SK-N-SH treated with all-trans-retinoic acid at 6 μM for 48 hours (cell line): ENCODE data around the gene BCKDHB.

ENCODE experiments used
- ATAC-seq: fragments of 200-7000 bp; cut with Tn5 transposase; 3 replicates; pipeline ENCODE4 v1.9.1; 2020; ENCODE audit warnings: mild to moderate bottlenecking, moderate library complexity
- ARNTL ChIP-seq: fragments of 450-650 bp; formaldehyde crosslinking; IDR thresholded peaks from 2 replicates; pipeline ENCODE4 v1.5.0; 2020; ENCODE audit warnings: low read depth, mild to moderate bottlenecking, moderate library complexity, borderline replicate concordance
- BACH2 ChIP-seq: fragments of 250-450 bp; sonication (Bioruptor Pico); IDR thresholded peaks from 2 replicates; pipeline ENCODE4 v1.9.0; 2021; ENCODE audit warnings: mild to moderate bottlenecking, borderline replicate concordance
- CSDC2 ChIP-seq: fragments of 250-450 bp; sonication (Bioruptor Pico); IDR thresholded peaks from 2 replicates; pipeline ENCODE4 v1.5.0; 2020; ENCODE audit warnings: mild to moderate bottlenecking, moderate library complexity
- ESRRG ChIP-seq: fragments of 250-450 bp; sonication (Bioruptor Pico); IDR thresholded peaks from 2 replicates; pipeline ENCODE4 v1.6.1; 2021; ENCODE audit warnings: mild to moderate bottlenecking
- GLIS3 ChIP-seq: fragments of 250-450 bp; sonication (Bioruptor Pico); IDR thresholded peaks from 2 replicates; pipeline ENCODE4 v1.5.0; 2020; ENCODE audit warnings: mild to moderate bottlenecking, moderate library complexity
- ISL1 ChIP-seq: fragments of 250-450 bp; sonication (Bioruptor Pico); IDR thresholded peaks from 2 replicates; pipeline ENCODE4 v2.1.2; 2022; ENCODE audit warnings: mild to moderate bottlenecking, moderate library complexity
- OSR1 ChIP-seq: fragments of 250-450 bp; sonication (Bioruptor Pico); IDR thresholded peaks from 2 replicates; pipeline ENCODE4 v1.8.0; 2022; ENCODE audit warnings: moderate library complexity, mild to moderate bottlenecking, inconsistent platforms
- PATZ1 ChIP-seq: fragments of 250-450 bp; sonication (Bioruptor Pico); IDR thresholded peaks from 2 replicates; pipeline ENCODE4 v1.8.0; 2020; ENCODE audit warnings: mild to moderate bottlenecking, moderate library complexity, borderline replicate concordance
- PPARA ChIP-seq: fragments of 250-450 bp; sonication (Bioruptor Pico); IDR thresholded peaks from 2 replicates; pipeline ENCODE4 v1.5.0; 2020; ENCODE audit warnings: mild to moderate bottlenecking, borderline replicate concordance
- RARB ChIP-seq: fragments of 250-450 bp; sonication (Bioruptor Pico); IDR thresholded peaks from 2 replicates; pipeline ENCODE4 v1.8.0; 2021; ENCODE audit warnings: mild to moderate bottlenecking, moderate library complexity
- SNAI2 ChIP-seq: fragments of 250-450 bp; sonication (Bioruptor Pico); IDR thresholded peaks from 2 replicates; pipeline ENCODE4 v1.5.0; 2020; ENCODE audit warnings: mild to moderate bottlenecking, moderate library complexity
- TCF4 ChIP-seq: fragments of 250-450 bp; sonication (Bioruptor Pico); IDR thresholded peaks from 2 replicates; pipeline ENCODE4 v1.8.0; 2021; ENCODE audit warnings: mild to moderate bottlenecking, moderate library complexity, borderline replicate concordance
- TOX ChIP-seq: fragments of 250-450 bp; sonication (Bioruptor Pico); IDR thresholded peaks from 2 replicates; pipeline ENCODE4 v1.8.0; 2021; ENCODE audit warnings: mild to moderate bottlenecking, moderate library complexity, borderline replicate concordance
- TSHZ2 ChIP-seq: fragments of 250-450 bp; sonication (Bioruptor Pico); IDR thresholded peaks from 2 replicates; pipeline ENCODE4 v1.5.0; 2020; ENCODE audit warnings: mild to moderate bottlenecking, moderate library complexity
- ZC3H10 ChIP-seq: fragments of 250-450 bp; sonication (Bioruptor Pico); IDR thresholded peaks from 2 replicates; pipeline ENCODE4 v1.5.1; 2021; ENCODE audit warnings: mild to moderate bottlenecking, moderate library complexity
- ZFP3 ChIP-seq: fragments of 250-450 bp; sonication (Bioruptor Pico); IDR thresholded peaks from 2 replicates; pipeline ENCODE4 v1.5.0; 2020; ENCODE audit warnings: mild to moderate bottlenecking, moderate library complexity
- ZFP30 ChIP-seq: fragments of 450-650 bp; formaldehyde crosslinking; IDR thresholded peaks from 2 replicates; pipeline ENCODE4 v1.5.0; 2022; ENCODE audit warnings: mild to moderate bottlenecking, moderate library complexity
- ZNF565 ChIP-seq: fragments of 450-650 bp; formaldehyde crosslinking; conservative IDR thresholded peaks from 2 replicates; pipeline ENCODE4 v1.5.0; 2020; ENCODE audit warnings: low read depth, mild to moderate bottlenecking, moderate library complexity
- ZNF70 ChIP-seq: fragments of 450-650 bp; formaldehyde crosslinking; IDR thresholded peaks from 2 replicates; pipeline ENCODE4 v1.5.0; 2020; ENCODE audit warnings: mild to moderate bottlenecking, moderate library complexity
- ZNF8 ChIP-seq: fragments of 450-650 bp; formaldehyde crosslinking; IDR thresholded peaks from 2 replicates; pipeline ENCODE4 v1.5.0; 2020; ENCODE audit warnings: mild to moderate bottlenecking, moderate library complexity
- TF ChIP-seq, protein P1 (sequence below): fragments of 250-450 bp; sonication (Bioruptor Pico); IDR thresholded peaks from 2 replicates; pipeline ENCODE4 v1.5.1; 2020; ENCODE audit warnings: low read depth, mild to moderate bottlenecking, moderate library complexity
- TF ChIP-seq, protein P2 (sequence below): fragments of 250-450 bp; sonication (Bioruptor Pico); IDR thresholded peaks from 2 replicates; pipeline ENCODE4 v1.5.1; 2021; ENCODE audit warnings: mild to moderate bottlenecking, moderate library complexity

Gene BCKDHB

DNA sequence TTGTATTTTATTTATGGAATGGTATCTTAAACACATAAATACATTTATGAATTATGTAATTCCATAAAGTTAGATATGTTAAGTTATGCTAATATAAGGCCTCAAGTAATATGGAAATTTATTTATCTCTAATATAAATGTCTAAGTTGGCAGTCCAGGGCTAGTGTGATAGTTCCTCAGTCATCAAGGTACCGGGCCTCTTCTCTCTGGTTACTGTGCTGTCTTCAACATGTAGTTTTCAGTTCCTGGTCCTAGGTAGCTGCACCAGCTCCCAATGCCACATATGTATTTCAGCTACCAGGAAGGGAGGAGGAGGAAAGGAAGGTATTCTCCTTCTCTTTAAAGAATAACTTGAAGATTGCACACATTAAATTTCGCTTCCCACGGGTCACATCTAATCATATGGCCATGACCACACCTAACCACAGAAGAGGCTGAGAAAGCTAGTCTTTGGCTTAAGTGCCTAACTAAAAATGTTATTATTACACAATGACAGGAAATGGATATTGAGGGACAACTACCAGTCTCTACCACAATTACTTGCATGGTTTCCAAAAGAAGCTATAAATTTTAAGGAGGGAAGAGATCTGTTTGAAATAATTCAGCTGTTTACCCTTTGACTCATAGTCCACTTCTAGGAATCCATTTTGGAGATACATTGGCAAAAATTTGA is 68.6 kb downstream of the BCKDHB start:
- no peak for ATAC-seq

DNA sequence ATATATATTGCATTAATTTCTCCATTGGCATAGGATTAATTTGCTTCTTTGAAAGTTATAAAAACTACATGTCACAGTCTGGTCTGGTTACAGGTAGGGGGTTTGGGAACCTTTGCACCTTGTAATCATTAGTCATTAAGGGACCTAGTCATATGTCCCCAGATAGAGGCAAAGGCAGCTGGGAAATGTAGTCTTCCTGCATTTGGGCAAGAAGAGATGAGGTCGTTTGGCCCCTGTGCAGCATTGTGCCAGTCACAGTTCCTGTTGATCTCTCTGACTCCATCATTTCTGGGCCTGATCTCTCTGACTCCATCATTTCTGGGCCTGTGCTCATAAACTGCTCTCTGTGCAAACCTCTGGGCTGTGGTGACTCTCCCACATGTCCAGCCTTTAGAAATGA is 73.2 kb downstream of the BCKDHB start:
- TF ChIP-seq TCF4 (no peak), TSHZ2 (no peak), ZNF565 (no peak), RARB (CRISPR knock-in tag) (no peak), CSDC2 (CRISPR knock-in tag) (no peak)

More for the DNA sequence above, 68.6 kb downstream of the BCKDHB start:
- TF ChIP-seq ARNTL (CRISPR knock-in tag) (no peak), PPARA (CRISPR knock-in tag) (no peak), ISL1 (peak; percentile 27; the same call in 1 of the 2 replicates), TOX (CRISPR knock-in tag) (no peak), RARB (CRISPR knock-in tag) (no peak)
- TF ChIP-seq, all 23 proteins: peak for 1

DNA sequence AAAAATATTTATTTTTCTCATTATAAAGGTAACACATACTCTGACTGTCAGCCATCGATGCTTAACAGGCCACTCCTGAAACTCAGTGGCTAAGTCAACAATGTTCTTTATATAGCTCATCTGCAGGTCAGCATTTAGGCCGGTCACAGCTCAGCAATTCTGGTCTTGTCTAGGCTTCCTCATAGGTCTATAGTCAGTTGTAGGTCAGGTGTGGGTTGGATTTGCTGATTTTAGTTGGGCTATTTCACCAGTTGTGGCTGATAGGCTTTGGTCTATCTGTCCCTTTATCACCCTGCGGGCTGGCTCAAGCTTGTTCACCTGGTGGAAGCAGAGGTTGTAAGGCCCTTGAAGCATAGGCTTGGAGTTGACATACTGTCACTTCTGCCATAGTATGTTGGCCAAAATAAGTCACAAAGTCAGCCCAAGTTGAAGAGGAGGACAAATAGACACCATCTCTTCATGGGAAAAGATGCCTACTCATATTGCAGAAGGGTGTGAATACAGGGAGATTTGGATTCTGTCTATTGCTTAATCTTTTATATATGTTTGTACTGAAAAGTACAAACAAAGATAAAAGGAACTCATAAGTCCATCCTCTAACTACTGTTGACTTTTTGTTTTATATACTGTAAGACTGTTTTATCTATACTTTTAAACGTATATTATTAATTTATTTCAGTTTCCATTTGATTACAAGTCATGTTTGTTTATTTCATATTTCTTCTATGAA is 75.0 kb downstream of the BCKDHB start:
- ATAC-seq, result no peak; the same call in 2 of the 3 replicates
- TF ChIP-seq, protein P1, sequence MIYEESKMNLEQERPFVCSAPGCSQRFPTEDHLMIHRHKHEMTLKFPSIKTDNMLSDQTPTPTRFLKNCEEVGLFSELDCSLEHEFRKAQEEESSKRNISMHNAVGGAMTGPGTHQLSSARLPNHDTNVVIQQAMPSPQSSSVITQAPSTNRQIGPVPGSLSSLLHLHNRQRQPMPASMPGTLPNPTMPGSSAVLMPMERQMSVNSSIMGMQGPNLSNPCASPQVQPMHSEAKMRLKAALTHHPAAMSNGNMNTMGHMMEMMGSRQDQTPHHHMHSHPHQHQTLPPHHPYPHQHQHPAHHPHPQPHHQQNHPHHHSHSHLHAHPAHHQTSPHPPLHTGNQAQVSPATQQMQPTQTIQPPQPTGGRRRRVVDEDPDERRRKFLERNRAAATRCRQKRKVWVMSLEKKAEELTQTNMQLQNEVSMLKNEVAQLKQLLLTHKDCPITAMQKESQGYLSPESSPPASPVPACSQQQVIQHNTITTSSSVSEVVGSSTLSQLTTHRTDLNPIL (CRISPR knock-in tag), result no peak

More for the DNA sequence above, 73.2 kb downstream of the BCKDHB start:
- ATAC-seq, result no peak

DNA sequence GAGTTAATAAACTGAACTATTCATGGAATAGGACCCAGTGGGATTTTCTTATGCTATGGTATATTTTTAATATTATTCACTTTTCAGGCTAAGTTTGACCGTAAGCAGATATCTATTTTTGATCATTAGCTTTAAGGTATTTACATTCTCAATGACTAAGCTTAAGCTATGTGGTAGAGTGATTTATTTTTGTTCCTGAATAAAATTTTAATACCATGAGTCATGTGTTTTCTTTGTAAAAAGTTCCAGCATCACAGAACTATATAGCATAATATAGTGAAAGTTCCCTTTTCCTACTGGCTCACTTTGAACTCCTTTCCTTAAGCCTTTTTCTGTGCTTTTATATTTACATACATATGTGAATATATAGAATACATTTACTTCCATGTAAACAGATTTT is 75.8 kb downstream of the BCKDHB start:
- peak; percentile 90 for ATAC-seq
- TF ChIP-seq, protein P1 (CRISPR knock-in tag), result no peak
- TF ChIP-seq ISL1 (peak; percentile 43), BACH2 (no peak), ZNF70 (no peak), ZNF8 (CRISPR knock-in tag) (no peak), ZC3H10 (CRISPR knock-in tag) (no peak)
- TF ChIP-seq, all 23 proteins: peak for 1

- no peak for TF ChIP-seq ISL1
- no peak for TF ChIP-seq TCF4
- no peak for TF ChIP-seq PATZ1 (CRISPR knock-in tag)
- TF ChIP-seq BACH2, result no peak
- no peak for TF ChIP-seq ESRRG (CRISPR knock-in tag)
- TF ChIP-seq OSR1, result no peak
- no peak for TF ChIP-seq GLIS3 (CRISPR knock-in tag)
- TF ChIP-seq TOX (CRISPR knock-in tag), result no peak
- TF ChIP-seq, protein P2, sequence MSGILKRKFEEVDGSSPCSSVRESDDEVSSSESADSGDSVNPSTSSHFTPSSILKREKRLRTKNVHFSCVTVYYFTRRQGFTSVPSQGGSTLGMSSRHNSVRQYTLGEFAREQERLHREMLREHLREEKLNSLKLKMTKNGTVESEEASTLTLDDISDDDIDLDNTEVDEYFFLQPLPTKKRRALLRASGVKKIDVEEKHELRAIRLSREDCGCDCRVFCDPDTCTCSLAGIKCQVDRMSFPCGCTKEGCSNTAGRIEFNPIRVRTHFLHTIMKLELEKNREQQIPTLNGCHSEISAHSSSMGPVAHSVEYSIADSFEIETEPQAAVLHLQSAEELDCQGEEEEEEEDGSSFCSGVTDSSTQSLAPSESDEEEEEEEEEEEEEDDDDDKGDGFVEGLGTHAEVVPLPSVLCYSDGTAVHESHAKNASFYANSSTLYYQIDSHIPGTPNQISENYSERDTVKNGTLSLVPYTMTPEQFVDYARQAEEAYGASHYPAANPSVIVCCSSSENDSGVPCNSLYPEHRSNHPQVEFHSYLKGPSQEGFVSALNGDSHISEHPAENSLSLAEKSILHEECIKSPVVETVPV (CRISPR knock-in tag), result no peak
- TF ChIP-seq SNAI2 (CRISPR knock-in tag), result no peak
- TF ChIP-seq ZFP3 (CRISPR knock-in tag), result no peak
- TF ChIP-seq ZNF565, result no peak
- no peak for TF ChIP-seq RARB (CRISPR knock-in tag)
- no peak for TF ChIP-seq ARNTL (CRISPR knock-in tag)
- TF ChIP-seq ZNF70, result no peak
- TF ChIP-seq ZFP30 (CRISPR knock-in tag), result no peak
- no peak for TF ChIP-seq CSDC2 (CRISPR knock-in tag)
- no peak for TF ChIP-seq PPARA (CRISPR knock-in tag)
- TF ChIP-seq, protein P1 (CRISPR knock-in tag), result no peak
- ATAC-seq, result no peak
Observed at GRCh38 chr6:80183019-80183795, 76.7 kb downstream of the BCKDHB start.
